Calu3 (cell line): ENCODE measurements around the gene WBP2. TPM values are rescaled to one million over a fixed set of nuclear protein-coding genes. Genes with fewer than 3 reads are reported as not detected.

Source experiments
- BruUV-seq: library from RNA; stranded (reverse); fragments of 400-500 nt; replicated peaks from 2 replicates; lab custom pipeline; 2021; lab: Mats Ljungman, UMichigan
- CTCF ChIA-PET: fragments of 300-600 bp; sonication (Branson Sonifier 250); formaldehyde crosslinking; loops from one replicate; lab custom pipeline; 2022; ENCODE audit warnings: antibody characterized with exemption; lab: Charles Lee
- DNase-seq: peaks from one replicate; pipeline ENCODE4 v3.0.0; 2022
- H3K27ac Mint-ChIP-seq: one replicate; pipeline ENCODE4 v1.8.0; 2022; ENCODE audit warnings: mixed read lengths; ENCODE audit not compliant: unreplicated experiment
- H3K27me3 Mint-ChIP-seq: one replicate; pipeline ENCODE4 v1.8.0; 2022; ENCODE audit warnings: mixed read lengths; ENCODE audit not compliant: unreplicated experiment
- H3K36me3 Mint-ChIP-seq: one replicate; pipeline ENCODE4 v1.8.0; 2022; ENCODE audit warnings: mild to moderate bottlenecking, moderate library complexity, mixed read lengths; ENCODE audit not compliant: insufficient read depth, unreplicated experiment
- H3K4me1 Mint-ChIP-seq: one replicate; pipeline ENCODE4 v1.8.0; 2022; ENCODE audit warnings: mild to moderate bottlenecking, low read depth, mixed read lengths; ENCODE audit not compliant: unreplicated experiment
- H3K4me3 Mint-ChIP-seq: one replicate; pipeline ENCODE4 v1.8.0; 2022; ENCODE audit warnings: mild to moderate bottlenecking, low read depth, moderate library complexity, mixed read lengths; ENCODE audit not compliant: unreplicated experiment
- H3K9me3 Mint-ChIP-seq: one replicate; pipeline ENCODE4 v1.8.0; 2022; ENCODE audit warnings: low read depth, mixed read lengths; ENCODE audit not compliant: unreplicated experiment
- CTCF ChIP-seq: fragments of 200-600 bp; IDR thresholded peaks from one replicate; pipeline ENCODE4 v1.8.0; 2022; ENCODE audit warnings: antibody characterized with exemption; ENCODE audit not compliant: unreplicated experiment
- intact Hi-C: fragments of 100-400 bp; cut with micrococcal nuclease; formaldehyde crosslinking; loops from one replicate; pipeline ENCODE4 v1.10.0; 2022; ENCODE audit not compliant: unreplicated experiment
- total RNA-seq: library from RNA; stranded (reverse); gene quantifications from 2 replicates; pipeline ENCODE4 v1.2.3, GENCODE V29; 2022

Gene WBP2
- total RNA-seq, 1 experiment from 2014 or later, result 126 TPM

- no TSS peak for BruUV-seq
Observed at GRCh38 chr17:75849724-75850123, 5.4 kb downstream of the WBP2 start.

GRCh38 chr17:75849279-75849646, 5.9 kb downstream of the WBP2 start:
- intact Hi-C loops, result loop anchor here (5.0 kb wide), 1 partner anchor 38 kb away; no protein-coding TSS in a partner anchor
- no peak for TF ChIP-seq CTCF
- CTCF ChIA-PET, result interaction anchor here (0.6 kb wide), 1 partner anchor 284 kb away, joined by 5 read pairs; no protein-coding TSS in a partner anchor
- BruUV-seq, result no TSS peak
- Mint-ChIP-seq H3K27ac (no peak overlapping the region), H3K36me3 (peaks cover 87% of the 10 kb centered on the region), H3K4me3 (no peak overlapping the region), H3K27me3 (no peaks in the 10 kb centered on the region), H3K4me1 (peaks cover 18% of the 10 kb centered on the region), H3K9me3 (no peaks in the 10 kb centered on the region)
- DNase-seq, result no peak

More at GRCh38 chr17:75849724-75850123, 5.4 kb downstream of the WBP2 start:
- H3K27me3 Mint-ChIP-seq, result no peaks in the 10 kb centered on the region
- H3K36me3 Mint-ChIP-seq, result peaks cover 82% of the 10 kb centered on the region
- no peak for TF ChIP-seq CTCF
- H3K4me3 Mint-ChIP-seq, result no peak overlapping the region
- no peak for DNase-seq
- intact Hi-C loops, result loop anchor here (5.0 kb wide), 1 partner anchor 38 kb away; no protein-coding TSS in a partner anchor
- H3K27ac Mint-ChIP-seq, result no peak overlapping the region
- CTCF ChIA-PET, result interaction anchor here (0.6 kb wide), 1 partner anchor 283 kb away, joined by 5 read pairs; no protein-coding TSS in a partner anchor
- H3K4me1 Mint-ChIP-seq, result peaks cover 18% of the 10 kb centered on the region
- no peaks in the 10 kb centered on the region for H3K9me3 Mint-ChIP-seq

GRCh38 chr17:75848523-75849278, 6.4 kb downstream of the WBP2 start:
- CTCF ChIA-PET, result interaction anchor here (0.6 kb wide), 2 partner anchors 18 to 284 kb away, joined by 3 to 5 read pairs; no protein-coding TSS in a partner anchor
- H3K4me3 Mint-ChIP-seq, result no peak overlapping the region
- intact Hi-C loops, result loop anchor here (5.0 kb wide), 1 partner anchor 39 kb away; no protein-coding TSS in a partner anchor

More at GRCh38 chr17:75848523-75849278, 6.4 kb downstream of the WBP2 start:
- Mint-ChIP-seq H3K27me3 (no peaks in the 10 kb centered on the region), H3K4me1 (peaks cover 18% of the 10 kb centered on the region), H3K36me3 (peaks cover 91% of the 10 kb centered on the region), H3K9me3 (no peaks in the 10 kb centered on the region), H3K27ac (no peak overlapping the region)
- TF ChIP-seq CTCF, result peak; percentile 84
- no TSS peak for BruUV-seq
- DNase-seq, result peak; percentile 82
